Activated CD4-positive, alpha-beta T cell treated with anti-CD3 and anti-CD28 coated beads for 4 hours (primary cell): ENCODE results near the gene ADK.
"Not testable (repeated sequence)": the region's sequence is repeated elsewhere in the genome, so short reads cannot be mapped to it uniquely, and the experiment has no call there.

Experiments
- DNase-seq, 2 donors: peaks; one replicate each; pipeline ENCODE4 v3.0.0-alpha.2; 2020

The ADK gene

DNA sequence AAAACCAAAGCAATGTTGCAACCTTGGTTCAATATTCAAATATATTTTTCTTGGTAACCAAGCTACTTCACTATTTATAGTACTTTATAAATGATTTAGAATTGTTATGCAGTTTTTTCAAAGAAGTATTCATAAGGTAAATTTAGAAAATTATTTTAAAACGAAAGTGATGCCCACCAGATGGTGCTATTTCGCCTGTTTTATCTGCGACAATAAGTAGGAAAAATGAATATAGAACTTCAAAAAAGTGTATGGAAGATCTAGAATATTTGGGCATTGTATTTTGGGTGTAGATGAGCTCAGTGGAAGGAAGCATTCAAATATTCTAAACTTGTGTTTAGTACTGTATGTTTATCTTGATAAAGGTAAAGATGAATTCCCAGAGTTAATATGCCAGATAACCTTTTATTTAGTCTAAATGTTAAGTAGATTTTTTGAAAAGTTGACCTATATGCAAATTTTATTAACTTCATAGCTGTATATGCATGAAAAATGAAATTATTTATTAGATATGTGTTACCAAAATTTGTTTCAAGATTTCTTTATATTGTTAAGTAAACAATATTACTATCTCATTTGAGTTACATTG lies 93.2 kb downstream of the ADK start:
- DNase-seq = peak; percentile 8 to 25

- no peak for DNase-seq
These were observed 93.8 kb downstream of the ADK start for GRCh38 chr10:74244807-74245206.

GRCh38 chr10:74246495-74246894 lies 95.5 kb downstream of the ADK start:
- DNase-seq = no peak

GRCh38 chr10:74249865-74250264 lies 98.8 kb downstream of the ADK start:
- DNase-seq = no peak

GRCh38 chr10:74255214-74255613 lies 104.2 kb downstream of the ADK start:
- DNase-seq = no peak

- DNase-seq = no peak
These were observed 104.9 kb downstream of the ADK start for GRCh38 chr10:74255888-74256357.

GRCh38 chr10:74262856-74263255 lies 111.8 kb downstream of the ADK start:
- no peak for DNase-seq

GRCh38 chr10:74263996-74264395 lies 113.0 kb downstream of the ADK start:
- no peak for DNase-seq

DNA sequence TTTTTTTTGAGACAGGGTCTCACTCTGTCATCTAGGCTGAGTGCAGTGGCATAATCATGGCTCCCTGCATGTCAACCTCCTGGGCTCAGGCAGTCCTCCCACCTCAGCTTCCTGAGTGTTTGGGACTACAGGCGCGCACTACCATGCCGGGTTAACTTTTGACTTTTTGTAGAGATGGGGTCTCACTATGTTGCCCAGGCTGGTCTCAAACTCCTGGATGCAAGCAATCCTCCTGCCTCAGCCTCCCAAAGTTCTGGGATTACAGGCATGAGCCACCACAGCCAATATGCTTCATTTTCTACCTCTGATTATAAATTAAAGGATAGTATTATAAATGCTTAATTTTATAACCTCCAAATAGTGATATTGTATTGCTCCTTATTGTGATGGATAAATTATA lies 121.3 kb downstream of the ADK start:
- no peak for DNase-seq

GRCh38 chr10:74275755-74276290 lies 124.8 kb downstream of the ADK start:
- no peak for DNase-seq

DNA sequence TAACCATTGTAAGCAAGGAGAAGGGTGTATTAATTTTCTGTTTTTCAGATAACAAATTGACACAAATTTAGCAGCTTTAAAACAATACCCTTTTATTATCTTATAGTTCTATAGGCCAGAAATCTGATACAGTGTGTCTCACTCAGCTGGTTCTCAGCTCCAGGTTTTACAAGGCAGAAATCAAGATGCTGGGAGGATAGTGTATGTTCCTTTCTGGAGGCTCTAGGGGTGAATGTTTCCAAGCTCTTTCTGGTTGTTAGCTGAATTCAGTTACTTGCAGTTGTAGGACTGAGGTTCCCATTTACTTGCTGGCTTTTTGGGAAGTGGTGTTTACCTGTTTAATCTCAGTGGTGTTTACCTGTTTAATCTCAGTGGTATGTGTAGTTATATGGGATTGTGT lies 125.4 kb downstream of the ADK start:
- DNase-seq = no peak

DNA sequence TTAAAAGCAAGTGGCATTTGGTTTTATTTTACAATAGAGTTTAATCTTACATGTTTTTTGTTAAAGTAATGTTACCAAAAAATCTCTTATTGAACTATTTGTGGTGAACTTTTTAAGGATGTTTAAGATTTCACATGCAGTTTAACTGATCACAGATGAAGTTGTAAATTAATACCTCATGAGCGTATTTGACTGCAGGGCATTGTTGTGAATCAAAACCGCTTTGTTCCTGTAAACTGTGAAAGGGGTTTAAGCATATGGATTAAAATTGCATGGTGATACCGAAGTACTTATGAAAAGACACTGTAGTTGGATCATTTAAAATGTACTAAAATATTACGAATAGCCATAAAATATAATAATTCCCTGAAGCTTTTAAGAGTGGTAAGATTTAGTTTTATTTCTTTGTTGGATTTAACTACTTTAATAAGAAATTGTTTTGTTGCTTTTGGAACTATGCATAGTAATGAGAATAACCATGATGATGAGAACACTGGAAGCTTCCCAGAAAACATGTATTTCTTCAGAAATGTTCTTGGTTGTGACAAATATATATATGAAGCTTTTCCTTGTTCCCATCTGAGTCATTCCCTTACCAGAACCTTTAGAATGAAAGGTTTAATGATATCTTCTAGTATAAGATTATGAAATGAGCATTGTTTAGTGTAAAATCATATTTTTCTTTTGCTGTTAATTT lies 131.3 kb downstream of the ADK start:
- DNase-seq = no peak

- no peak for DNase-seq
These were observed 131.8 kb downstream of the ADK start for GRCh38 chr10:74282848-74283210.

GRCh38 chr10:74289188-74289587 lies 138.2 kb downstream of the ADK start:
- DNase-seq = no peak

DNA sequence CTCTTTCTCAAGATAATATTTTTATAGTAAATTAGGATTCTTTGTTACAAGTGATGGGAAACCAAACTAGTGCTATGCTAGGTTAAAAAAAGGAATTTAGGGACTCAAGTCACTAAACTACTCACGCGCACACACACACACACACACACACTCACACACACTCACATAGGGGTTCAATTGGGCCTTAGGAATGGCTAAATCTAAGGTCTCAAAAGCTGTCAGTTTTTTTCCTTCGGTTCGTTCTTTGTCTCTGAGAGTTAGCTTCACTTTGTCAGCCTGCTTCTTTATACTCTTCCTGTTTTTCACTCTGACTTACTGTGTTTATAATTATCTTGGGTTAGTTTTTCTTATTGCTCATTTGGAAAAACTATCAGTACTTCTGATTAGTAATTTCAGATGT lies 138.9 kb downstream of the ADK start:
- no peak for DNase-seq

- DNase-seq = no peak
These were observed 139.7 kb downstream of the ADK start for GRCh38 chr10:74290708-74291107.

DNA sequence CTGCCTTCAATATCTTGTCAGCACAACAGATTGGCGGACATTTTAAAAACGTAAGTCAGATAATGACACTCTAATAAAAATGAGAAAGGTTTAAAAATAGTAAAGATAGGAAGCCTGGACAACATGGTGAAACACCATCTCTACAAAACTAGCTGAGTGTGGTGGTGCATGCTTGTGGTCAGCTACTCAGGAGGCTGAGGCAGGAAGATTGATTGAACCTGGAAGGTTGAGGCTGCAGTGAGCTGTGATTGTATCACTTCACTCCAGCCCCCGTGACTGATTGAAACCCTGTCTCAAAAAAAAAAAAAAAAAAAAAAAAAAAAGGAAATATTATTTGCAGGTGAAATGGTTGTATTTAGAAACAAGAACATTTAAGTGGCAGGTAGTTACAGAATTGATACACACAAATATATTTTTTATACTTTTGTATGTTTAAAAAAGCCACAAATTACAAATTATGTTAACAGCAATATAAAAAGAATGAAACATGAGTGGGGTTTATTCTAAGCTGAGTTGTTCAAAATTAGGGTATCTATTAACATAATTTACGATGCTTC lies 141.9 kb downstream of the ADK start:
- DNase-seq = no peak

DNA sequence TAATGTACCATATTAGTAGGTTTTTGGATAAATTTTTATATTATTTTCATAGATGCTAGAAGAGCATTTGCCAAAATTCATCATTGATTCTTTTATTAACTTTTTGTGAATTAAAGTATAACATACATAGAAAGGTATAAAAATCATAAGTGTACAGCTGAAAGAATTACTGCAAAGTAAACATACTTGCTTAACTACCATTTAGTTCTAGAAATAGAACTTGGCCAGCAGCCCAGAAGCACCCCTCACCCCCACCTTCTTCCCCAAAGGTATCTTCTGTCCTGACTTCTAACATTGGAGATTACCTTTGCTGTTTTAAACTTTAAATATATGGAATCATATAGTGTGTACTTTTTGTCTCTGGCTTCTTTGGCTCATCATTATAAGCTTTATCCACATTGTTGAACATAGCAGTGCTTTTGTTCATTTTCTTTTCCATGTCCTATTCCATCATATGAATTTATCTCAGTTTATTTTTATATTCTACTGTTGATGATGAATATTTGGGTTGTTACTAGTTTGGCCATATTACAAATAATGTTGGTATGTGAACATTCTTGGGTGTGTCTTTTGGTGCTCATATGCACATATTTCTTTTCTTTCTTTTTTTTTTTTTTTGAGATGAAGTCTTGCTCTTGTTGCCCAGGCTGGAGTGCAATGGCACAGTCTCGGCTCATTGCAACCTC lies 142.8 kb downstream of the ADK start:
- DNase-seq = no peak

DNA sequence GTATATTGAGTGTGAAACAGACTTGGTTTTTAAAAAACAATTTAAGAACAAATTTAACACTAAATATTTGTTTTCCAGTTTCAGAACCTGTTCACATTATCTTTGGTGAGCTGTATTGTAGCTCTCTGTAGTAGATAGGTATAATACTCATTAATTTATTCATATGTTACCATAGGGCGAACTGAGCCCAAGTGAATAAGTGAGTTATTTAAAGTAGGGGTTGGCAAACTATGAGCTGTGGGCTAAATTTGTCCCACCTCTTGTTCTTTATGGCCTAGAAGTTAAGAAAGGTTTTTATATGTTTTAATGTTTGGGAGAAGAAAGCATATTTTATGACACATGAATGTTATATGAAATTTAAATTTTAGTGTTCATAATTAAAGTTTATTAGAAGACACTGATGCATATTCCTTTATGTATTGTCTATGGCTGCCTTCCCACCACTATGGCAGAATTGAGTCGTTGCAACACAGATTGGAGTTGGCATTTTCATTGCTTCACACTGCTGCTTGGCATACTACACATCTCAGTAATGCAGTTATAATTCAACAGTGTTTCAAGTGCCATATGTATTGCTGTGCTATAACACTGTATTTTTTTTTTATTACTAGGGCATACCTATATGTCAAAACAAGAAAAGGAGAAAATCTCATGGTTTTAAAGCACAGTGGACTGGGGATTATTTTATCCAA lies 146.5 kb downstream of the ADK start:
- DNase-seq = no peak

DNA sequence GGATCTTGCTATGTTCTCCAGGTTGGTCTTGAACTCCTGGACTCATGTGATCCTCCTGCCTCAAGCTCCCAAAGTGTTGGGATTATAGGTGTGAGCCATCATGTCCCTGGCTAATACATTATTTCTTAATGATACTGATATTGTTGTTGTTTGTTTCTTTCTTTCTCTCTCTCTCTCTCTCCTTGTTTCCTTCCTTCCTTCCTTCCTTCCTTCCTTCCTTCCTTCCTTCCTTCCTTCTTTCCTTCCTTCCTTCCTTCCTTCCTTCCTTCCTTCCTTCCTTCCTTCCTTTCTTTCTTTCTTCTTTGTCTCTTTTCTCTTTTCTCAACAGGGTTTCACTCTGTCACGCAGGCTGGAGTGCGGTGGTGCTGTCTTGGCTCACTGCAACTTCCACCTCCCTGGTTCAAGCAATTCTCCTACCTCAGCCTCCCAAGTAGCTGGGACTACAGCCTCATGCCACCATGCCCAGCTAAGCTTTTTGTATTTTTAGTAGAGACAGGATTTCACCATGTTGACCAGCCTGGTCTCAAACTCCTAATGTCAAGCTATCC lies 149.1 kb downstream of the ADK start:
- not testable (repeated sequence) for DNase-seq

DNA sequence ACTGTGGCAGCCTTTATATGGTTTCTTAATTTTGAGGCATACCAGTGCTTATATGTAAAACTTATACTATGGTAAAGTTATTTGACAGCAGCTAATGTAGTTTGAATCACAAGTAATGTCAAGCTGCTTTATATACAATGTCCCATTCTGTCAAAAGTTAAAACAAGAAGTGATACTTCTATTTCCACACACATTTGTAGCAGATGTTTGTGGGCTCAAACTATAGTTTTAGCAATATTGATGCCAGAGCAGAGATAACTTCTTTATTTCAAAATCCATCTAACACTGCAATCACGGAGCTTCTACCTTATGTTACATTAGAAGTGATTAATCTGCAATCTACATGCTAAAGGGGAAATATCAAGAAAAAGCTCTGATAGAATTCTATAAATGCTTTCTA lies 149.6 kb downstream of the ADK start:
- DNase-seq = no peak

GRCh38 chr10:74305730-74306129 lies 154.7 kb downstream of the ADK start:
- DNase-seq = no peak
